ENCODE measurements around the gene SMARCA4.

GRCh38 chr19:11058246-11059030 is 97.6 kb downstream of the SMARCA4 start:
- TF ChIP-seq CTCF (conservative IDR thresholded peaks at IDR 0.05 in 1 of 2, IDR thresholded peaks at IDR 0.05 in 1 of 2; ENCODE audit: extremely low read depth in 1 of 2, insufficient read depth in 1 of 2, low read depth in 1 of 2, low read length in 2 of 2) (no peak), EZH2 (IDR thresholded peaks at IDR 0.05; ENCODE audit: borderline replicate concordance, low read length) (no peak)

Data from mammary epithelial cell (primary cell).